ENCODE measurements around the gene RIMOC1.

RIMOC1 gene, protein sequence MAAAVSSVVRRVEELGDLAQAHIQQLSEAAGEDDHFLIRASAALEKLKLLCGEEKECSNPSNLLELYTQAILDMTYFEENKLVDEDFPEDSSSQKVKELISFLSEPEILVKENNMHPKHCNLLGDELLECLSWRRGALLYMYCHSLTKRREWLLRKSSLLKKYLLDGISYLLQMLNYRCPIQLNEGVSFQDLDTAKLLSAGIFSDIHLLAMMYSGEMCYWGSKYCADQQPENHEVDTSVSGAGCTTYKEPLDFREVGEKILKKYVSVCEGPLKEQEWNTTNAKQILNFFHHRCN

DNA sequence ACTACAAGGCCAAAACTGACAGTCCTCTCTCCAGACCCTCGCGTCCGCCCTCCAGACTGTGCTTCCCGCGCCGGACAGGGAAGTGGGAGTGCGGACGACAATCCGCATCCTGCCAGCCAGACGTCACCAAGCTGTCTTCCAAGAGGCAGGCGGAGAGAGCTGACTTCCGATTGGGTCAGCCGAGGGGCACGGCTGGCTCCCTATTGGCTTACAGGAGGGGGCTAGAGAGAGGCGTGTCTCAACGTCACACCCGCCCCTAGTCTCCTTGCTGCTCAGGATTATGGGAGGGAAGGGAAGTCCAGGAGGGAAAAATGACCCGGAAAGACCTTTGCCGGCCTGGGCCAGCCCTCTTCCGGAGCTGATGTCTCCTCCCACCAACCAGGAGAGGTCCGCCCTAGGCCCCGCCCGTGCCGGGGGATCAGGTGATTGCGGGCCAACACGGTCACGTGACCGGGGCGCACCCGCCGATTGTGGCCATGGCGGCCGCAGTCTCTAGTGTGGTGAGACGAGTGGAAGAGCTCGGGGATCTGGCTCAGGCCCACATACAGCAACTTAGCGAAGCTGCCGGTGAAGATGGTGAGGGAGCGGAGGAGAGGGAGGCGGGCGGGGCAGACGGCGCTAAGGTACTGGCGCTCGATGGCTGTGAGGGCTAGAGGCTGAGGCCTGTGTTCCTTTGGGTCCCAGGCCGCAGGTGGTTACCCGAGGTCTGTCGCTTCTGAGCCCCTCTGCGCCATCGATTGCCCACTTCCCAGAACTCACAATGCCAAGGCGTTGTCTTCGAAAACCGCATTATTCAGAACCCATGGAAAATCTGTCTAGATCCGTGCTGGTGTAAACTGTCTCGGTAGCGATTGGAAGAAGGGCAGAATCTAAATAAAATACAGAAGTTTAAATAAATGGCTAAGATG is at the start of gene RIMOC1:
Gene RIMOC1 (plus strand): TSS at position 453 of the 908 bp plus-strand sequence. CDS start 24 bp downstream, at position 477.
- peak; percentile 99 for DNase-seq

DNA sequence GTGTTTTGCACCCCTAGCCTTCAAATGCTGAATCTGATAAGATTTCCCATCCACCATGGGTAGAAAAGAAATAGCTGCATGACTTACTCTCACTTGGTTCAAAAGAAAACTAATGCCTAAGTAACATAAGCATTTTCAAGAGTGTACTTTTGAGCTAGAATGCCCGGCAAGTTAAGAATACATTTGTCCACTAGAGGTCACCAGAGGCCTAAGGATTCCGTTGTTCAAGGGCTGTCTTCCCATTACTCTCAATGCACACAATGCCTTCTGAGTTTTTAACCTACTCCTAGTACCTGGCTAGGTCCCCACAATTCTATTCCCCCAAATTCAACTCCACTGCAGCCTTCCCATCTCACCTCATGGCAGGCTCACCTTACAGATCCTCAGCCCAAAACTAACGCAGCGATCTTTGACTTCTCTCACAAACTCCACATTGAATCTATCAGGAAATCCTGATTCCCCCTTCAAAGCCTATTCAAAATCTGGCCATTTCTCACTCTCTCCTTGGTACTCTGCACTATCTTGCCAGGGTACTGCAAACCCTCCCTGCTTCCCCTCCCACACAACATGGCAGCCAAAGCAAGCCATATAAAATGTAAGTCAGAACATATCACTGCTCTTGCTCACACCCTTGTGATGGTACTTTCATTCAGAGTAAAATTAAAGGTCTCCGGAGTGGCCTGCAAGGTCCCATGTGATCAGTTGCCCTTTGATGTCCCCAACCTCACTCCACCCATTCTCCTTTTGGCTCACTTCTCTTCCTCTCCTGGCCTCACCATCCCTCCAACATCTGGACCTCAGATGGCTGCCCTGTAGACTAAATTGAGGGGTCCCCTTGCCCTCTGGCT is 47.3 kb upstream of the RIMOC1 start:
- DNase-seq: peak; percentile 59

DNA sequence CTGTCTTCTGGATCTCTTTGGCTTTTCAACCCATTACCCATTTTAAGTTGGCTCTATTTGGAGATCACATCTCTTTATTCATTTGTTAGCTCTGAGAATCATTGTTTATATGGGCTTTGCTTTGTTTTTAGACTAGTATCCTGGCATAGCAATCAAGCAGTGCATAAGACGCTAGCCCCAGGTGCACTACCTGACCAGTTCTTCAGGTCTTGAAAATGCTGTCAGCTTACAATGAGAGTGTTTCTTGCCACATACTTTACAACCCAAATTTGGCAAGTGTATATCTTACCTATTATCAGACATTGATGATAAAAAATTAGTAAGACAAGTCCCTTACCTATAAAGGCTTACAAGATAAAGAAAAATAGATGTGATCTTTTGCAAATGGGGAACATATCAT is 46.2 kb upstream of the RIMOC1 start:
- no peak for DNase-seq

DNA sequence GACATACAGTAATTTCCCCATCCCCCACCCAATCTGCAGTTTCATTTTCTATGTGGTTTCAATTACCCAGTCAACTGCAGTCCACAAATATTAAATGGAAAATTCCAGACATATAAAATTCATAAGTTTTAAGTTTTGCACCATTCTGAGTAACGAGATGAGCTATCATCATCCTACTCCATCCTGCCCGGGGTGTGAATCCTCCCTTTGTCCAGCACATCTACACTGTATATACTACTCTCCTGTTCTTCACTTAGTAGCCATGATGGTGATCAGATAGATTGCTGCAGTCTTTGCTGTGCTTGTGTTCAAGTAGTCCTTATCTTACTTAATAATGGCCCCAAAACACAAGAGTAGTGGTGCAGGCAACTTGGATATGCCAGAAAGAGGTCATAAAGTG is 45.3 kb upstream of the RIMOC1 start:
- no peak for DNase-seq

DNA sequence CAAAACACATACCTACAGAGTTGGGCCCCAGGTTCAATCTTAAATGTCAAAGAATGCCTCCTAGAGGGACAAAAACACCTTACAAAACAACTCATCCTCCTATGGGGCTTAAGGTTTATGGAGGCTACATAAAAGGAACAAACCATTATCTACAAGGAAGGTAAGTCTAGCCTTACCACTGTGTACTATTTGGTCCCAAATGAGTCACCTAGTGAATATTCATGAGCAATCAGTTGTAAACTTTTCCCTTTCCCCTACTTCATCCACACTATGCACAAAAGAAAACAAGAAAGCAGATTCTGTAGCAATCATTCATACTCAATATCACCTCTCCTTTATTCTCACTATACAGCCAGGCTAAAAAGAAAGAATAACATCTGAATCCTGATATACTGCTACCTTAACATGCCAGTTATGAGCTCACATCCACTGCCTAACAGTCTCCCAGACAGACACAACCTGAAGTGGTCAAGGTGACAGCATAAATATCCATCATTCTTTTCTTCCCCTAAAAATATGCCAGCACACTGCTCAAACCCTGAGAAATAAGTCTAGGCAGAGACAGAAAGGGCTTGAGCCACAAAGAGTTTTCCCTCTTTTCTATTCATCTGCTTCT is 40.2 kb upstream of the RIMOC1 start:
- no peak for DNase-seq

DNA sequence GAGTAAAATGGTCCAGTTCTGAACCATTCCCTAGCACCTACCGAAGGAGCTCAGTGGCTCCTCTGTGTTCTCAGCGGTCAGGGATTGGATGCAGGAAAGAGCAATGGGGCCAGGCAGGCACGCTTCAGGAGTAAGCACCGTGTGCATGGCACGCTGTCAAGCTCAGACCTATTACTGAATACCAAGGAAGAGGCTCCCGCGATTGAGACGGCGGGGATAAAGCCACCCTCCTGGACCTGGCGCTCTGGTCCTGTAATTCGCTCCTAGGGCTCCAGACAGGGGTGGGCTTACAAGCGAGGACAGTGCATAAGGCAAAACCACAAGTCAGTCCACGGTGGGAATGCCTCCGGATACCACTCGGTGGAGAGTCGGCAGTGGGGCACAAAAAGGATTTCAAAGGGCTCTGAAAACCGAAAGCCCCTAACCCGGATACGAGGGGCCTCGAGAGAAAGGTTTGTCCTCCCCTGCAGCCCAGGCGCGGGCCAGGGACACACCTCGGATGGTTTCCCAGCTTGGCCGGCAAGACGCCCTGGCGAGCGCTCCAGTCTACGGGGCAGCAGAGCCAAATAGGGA is 34.9 kb upstream of the RIMOC1 start:
- peak; percentile 55 for DNase-seq

DNA sequence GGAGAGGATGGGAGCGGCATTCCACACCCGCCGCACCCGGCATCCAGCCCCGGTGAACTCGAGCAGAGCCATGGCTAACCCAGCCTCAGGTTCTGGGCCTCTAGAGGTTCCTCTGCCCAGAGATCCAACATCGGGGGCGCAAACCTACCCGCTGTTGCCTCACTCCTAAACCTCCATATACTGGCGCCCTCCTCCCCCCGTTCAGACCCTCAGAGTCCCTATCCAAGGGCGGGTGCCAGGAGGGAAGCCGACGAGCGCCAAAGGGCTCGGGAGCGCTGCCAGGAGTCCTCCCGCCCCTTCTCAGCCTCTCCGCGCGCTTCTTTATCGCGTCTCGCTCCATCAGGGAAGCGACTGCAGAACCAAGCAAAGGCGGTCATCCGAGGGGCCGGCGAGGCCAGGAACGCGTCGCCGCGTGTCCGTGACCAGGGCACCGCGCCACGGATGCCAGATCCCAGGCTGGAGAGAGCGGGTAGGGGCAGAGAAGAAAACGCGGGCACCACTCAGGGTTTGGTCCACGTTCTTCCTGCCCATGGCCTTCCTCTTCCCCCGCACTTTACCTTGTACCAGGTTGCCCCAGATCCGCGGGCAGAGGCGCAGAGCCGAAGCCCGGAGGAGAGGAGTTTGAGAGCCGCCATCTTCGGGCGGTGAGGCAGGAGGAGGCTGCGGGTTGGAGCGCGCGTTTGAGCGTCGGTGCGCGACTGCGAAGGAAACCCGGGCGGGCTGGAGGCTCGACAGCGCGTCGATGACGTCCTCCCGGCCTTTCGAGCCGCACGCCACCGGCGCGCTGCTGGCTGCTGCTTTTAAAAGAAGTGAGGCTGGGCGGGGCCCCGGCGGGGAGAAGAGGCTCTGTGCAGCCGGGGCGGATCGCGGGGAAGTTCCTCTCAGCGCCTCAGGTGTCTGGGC is 34.2 kb upstream of the RIMOC1 start, which contains the start of gene OXCT1:
Gene OXCT1 (minus strand): TSS at position 702 of the 903 bp plus-strand sequence. CDS start 67 bp downstream, at position 635.
- peak; percentile 90 for DNase-seq

DNA sequence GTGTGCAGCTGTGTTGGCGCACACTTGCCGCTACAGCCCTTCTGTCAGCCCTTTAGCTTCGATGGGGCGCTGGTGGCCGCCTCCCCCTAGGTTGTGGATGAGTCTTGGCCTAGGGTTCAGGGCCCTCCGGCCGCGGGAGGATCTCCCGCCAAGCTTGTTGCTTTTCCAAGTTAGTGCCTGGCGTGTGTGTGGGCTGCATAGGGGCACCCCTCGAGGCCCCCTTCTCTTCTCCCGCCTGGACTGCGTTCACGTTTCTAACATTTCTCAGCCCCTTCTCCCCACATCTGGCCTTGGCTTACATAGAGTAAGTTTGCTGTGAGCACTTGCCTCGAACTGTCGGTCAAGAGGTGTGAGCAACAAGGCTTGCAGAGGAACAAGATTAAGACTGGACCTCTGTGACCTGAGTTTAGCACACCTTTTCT is 33.5 kb upstream of the RIMOC1 start:
- DNase-seq: no peak

DNA sequence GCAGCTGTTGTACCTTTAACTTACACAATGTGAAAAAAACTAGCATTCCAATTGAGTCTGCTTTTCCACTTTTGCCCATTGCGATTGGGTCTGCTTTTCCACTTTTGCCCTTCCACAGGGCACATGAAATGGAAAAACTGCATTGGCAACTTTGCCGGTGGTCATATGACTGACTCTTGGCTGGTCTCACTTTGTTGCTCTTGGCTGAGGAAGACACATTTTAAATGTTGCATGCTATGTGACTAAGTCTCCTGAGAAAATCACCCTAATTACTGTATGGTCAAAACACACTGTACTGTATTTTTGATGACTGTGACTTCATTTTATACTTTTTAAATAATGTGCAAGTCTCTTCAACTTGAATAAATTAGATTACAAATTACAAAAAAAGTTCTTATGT is 32.3 kb upstream of the RIMOC1 start:
- DNase-seq: peak; percentile 88

DNA sequence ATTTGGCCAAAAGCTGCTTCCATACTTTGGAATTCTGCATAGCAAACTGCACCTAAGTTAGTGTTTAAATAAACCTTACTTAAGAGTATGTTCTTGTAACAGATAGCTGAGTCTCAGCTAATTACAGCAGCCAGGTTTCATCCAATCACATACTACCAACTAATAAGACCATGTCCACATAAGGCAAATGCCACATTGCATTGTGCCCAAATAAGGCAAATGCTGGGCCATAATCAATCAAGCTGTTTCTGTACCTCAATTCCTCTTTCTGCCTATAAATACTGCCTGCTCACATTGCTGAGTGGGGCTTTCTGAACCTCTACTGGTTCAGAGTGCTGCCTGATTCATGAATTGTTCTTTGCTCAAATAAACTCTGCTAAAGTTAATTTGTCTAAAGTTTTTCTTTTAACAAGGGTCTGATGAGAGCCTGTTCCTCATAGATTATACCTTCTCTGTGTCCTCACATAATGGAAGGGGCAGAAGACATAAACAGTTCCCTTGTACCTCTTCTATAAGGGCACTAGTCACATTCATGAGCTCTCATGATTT is 29.6 kb upstream of the RIMOC1 start:
- no peak for DNase-seq

DNA sequence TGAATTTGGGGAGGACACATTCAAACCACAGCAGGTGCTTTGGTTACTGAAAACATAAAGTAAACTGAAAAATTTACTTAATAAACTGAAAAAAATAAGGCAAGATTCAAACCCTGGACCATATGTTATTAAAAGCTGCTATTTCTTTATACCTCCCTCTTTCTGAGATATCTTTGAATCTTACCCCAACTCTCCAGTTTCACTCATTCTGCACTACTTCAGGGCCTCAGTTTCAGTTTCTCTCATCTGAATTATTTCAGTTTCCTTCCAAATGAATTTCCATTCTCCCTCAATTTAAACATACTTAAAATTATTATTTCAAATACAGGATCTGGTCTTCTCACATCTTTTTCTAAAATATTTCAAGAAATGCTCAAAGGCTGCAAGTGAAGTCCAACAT is 29.0 kb upstream of the RIMOC1 start:
- no peak for DNase-seq

DNA sequence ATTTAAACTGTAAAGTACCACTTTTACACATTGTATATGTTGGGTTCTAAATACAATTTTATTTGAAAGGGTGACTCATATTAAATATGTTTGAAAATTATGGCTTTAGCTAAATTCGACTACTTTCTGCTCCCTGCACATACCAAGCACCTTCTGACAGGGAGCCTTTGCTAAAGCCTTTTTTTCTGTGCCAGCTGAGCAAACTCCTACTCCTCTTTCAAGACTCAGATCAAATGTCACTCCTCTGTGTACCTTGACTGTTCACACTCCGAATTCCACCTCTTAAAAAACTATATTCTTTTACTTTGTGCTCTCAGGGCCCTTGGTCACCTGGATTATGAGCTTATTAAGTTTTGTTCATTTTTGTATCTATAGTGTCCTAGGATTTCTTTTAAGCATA is 27.5 kb upstream of the RIMOC1 start:
- no peak for DNase-seq

DNA sequence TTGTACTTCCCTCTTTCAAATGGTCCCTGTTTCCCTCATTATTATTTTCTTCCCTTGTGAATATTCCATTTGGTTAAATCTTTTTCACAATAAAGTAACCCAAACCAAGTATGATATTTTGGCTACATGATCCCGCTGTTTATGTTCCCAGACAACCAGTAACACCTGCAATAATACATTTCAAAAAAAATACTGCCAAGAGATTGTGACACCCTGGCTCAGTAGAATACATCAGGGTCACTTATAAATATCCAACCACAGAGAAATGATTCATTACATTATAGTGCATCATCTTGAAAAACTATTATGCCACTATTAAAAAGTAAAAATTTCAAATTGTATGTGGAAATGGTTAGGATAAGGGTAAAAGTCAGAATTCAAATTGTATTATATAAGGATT is 26.7 kb upstream of the RIMOC1 start:
- no peak for DNase-seq

DNA sequence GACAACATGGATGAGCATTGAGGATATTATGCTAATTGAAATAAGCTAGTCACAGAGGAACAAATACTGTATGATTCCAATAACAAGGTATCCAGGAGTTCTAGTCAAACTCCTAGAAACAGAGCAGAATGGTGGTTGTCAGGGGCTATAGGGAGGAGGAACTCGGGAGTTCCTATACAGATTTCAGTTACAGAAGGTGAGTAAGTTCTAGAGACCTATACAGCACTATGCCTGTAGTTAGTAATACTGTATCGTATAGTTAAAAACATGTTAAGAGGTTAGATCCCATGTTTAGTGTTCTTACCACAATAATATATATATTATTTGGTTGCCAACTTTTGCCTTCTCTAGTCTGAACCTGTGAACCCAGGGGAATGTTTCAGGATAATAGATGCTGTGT is 26.0 kb upstream of the RIMOC1 start:
- DNase-seq: no peak

DNA sequence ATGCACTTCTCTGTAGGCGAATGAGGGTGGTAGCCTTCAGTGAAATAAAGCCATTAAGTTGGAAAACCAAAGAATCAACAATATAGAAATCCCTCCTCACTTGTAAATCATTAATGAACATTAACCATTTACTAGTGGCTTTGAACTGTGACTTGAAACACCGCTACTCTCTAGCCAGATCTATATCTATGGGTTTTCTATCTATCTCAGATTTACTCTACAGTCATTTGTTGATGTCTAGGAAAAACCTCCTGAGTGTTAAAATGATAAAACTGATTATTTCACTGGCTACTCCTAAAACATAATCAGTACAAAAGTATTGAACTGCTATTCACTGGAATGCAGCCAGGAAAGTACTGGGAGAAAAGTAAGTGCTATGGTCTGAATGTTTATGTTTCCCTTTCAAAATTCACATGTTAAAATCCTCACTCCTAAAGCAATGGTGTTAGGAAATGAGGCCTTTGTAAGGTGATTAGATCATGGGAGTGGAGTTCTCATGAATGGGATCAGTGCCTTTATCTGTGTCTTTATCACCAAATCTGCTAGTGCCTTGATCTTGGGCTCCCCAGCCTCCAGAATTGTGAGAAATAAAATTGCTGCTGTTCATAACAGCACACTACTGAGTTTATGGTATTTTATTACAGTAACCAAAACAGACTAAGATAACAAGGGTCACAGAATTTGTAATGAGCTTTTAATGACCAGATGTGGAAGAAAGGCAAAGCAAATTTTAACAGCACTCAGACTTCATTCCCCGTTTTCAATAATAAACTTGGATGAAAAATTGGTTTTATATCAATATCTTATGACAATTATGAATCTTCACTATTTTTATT is 25.3 kb upstream of the RIMOC1 start:
- no peak for DNase-seq

DNA sequence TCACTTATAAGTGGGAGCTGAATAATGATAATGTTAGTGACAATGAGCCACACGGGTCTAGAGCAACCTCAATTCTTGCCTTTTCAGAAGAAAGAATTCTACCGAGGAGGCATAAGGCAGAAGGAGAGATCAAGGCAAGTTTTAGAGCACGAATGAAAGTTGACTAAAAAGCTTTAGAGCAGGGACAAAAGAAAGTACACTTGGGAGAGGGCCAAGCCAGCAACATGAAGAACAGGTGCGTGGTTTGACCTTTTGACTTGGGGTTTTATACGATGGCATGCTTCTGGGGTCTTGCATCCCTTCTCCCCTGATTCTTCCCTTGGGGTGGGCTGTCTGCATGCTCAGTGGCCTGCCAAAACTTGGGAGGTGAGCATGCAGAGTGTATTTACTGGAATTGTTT is 21.4 kb upstream of the RIMOC1 start:
- no peak for DNase-seq

DNA sequence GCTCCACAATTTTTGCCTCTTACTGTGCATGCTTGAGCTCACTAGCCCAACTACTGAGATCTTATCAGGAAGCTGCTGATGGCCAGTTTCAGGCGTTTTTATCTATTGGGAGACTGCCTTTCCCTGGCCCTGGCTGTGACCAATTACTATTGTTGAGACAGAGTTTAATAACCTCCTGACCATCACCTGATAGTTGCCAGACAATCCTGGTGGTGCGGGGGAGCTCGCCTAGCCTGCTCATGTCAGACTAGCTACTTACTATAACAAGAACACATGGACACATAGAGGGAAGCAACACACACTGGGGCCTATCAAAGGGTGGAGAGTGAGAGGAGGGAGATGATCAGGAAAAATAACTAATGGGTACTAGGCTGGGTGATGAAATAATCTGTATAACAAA is 20.9 kb upstream of the RIMOC1 start:
- DNase-seq: no peak

DNA sequence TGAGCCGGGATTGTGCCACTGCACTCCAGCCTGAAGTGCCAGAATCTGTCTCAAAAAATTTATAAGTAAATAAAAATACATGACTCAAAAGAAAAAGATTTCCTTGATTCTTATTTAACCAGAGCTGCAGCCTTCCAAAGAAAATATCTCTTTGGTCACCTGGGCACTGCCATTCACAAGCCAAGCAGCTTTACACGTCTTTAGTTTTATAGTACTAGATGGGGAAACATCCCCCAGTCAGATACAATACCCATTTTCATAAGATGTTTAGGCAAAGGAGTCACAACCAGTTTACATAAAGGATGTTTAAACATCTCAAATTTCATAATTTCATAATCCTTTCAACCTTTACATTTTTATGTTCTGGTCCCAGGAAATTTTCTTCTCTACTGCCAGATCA is 20.2 kb upstream of the RIMOC1 start:
- DNase-seq: no peak

DNA sequence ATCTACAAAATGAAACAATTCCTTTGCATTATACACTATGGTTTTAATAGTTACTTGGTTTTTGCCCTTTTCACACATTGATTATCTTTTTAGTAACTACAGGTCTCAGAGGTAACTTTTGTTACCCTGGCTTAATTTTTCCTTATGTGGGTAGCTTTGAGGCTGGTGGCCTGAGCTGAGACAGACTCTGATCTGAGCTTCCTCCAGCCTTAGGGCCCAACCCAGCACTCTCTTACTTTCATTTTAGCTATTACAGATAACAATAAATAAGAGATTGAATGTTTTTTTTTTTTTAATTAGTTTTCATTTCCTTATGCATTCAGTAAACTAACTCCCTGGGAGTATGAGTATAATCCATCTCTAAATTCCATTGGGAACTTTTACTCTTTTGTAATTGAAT is 18.9 kb upstream of the RIMOC1 start:
- no peak for DNase-seq

All from femur (tissue), 1 donor.